C4-2B (cell line): Measurements from ENCODE around the gene KREMEN1.
"Not testable (repeated sequence)": the region's sequence is repeated elsewhere in the genome, so short reads cannot be mapped to it uniquely, and the experiment has no call there.

Experiments
- H3K27ac ChIP-seq: fragments of 450-650 bp; 2 replicates; pipeline ENCODE4 v1.5.1; 2017
- ZFX ChIP-seq: fragments of 450-650 bp; IDR thresholded peaks from 2 replicates; pipeline ENCODE4 v1.6.1; 2017
- TF ChIP-seq, protein P1 (sequence below): fragments of 450-650 bp; conservative IDR thresholded peaks from 2 replicates; pipeline ENCODE4 v1.5.1; 2017; ENCODE audit warnings: mild to moderate bottlenecking

The KREMEN1 gene

DNA sequence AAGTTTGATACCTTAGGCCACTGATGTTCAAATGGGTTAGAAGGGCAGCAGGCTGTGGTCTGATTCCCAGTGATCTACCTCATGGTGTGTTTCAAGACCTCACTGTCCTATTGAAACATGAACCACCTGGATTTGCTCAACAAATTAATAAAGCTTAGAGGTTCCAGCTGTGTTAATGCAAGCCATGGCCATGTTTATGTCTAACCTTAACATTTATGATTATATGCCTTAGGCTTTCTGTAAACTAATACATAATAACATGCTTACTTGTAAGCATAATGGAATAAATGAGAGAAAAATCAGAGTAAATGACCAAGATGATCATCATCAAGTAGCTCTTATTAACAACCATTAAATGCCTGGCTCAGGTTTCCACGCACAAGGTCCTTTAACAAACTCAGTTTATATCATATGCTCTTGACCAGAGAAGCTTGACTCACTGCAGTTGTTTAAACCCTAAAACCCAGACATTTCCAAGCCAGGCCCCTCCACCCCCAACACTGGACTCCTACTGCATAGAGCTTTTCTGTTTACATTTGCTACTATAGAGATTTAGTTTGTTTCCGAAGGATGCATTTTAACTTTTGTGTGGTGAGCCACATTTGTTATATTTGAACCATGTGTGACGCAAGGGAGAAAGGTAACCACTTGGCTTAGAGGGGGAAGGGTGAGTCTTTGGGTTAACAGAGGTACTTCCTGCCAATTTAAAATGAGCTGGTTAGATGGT, 43.7 kb downstream of the KREMEN1 start:
- TF ChIP-seq, protein P1, sequence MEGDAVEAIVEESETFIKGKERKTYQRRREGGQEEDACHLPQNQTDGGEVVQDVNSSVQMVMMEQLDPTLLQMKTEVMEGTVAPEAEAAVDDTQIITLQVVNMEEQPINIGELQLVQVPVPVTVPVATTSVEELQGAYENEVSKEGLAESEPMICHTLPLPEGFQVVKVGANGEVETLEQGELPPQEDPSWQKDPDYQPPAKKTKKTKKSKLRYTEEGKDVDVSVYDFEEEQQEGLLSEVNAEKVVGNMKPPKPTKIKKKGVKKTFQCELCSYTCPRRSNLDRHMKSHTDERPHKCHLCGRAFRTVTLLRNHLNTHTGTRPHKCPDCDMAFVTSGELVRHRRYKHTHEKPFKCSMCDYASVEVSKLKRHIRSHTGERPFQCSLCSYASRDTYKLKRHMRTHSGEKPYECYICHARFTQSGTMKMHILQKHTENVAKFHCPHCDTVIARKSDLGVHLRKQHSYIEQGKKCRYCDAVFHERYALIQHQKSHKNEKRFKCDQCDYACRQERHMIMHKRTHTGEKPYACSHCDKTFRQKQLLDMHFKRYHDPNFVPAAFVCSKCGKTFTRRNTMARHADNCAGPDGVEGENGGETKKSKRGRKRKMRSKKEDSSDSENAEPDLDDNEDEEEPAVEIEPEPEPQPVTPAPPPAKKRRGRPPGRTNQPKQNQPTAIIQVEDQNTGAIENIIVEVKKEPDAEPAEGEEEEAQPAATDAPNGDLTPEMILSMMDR: no peak
- TF ChIP-seq ZFX: no peak
- H3K27ac ChIP-seq: no peak overlapping the region

DNA sequence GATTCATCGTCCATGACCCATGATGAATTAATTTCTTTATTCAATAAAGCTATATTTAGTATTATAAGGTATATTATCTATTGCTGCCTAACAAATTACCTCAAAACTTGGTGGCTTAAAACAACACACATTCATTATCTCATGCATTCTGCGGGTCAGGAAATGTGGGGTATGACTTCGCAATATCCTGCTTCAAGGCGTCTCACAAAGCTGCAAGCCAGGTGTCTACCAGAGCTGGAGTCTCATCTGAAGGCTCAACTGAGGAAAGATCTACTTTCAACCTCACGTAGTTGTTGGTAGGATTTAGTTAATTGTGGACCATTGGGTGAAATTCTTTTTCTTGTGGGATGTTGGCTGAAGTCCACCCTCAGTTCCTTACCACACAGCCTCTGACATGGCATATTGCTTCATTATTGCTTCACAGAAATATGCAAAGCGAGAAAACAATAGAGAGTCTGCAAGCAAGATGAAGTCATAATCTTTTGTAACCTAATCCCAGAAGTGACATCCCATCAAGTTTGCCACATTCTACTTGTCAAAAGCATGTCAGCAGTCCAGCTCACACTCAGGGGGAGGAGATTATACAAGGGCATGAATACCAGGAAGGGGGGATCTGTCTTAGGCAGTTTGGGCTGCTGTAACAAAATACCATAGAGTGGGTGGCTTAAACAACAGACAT, 45.1 kb downstream of the KREMEN1 start:
- no peak for TF ChIP-seq ZFX
- TF ChIP-seq, protein P1: no peak

DNA sequence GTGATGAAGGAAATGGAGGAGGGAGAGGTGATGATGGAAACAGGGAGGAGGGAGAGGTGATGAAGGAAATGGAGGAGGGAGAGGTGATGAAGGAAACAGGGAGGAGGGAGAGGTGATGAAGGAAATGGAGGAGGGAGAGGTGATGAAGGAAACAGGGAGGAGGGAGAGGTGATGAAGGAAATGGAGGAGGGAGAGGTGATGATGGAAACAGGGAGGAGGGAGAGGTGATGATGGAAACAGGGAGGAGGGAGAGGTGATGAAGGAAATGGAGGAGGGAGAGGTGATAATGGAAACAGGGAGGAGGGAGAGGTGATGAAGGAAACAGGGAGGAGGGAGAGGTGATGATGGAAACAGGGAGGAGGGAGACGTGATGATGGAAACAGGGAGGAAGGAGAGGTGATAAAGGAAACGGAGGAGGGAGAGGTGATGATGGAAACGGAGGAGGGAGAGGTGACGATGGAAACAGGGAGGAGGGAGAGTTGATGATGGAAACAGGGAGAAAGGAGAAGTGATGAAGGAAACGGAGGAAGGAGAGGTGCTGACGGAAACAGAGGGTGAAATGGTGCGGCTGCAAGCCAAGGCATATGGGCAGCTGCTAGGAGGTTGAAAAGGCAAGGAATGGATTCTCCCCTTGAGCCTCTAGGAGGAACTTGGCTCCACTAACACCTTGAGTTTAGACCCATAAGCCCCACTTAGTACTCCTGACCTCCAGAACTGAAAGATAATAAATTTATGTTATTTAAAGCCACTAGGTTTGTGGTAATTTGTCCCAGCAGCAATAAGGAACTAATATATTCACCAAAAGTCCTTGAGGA, 47.5 kb downstream of the KREMEN1 start:
- H3K27ac ChIP-seq: not testable (repeated sequence)

More for the DNA sequence above, 45.1 kb downstream of the KREMEN1 start:
- no peak overlapping the region for H3K27ac ChIP-seq

DNA sequence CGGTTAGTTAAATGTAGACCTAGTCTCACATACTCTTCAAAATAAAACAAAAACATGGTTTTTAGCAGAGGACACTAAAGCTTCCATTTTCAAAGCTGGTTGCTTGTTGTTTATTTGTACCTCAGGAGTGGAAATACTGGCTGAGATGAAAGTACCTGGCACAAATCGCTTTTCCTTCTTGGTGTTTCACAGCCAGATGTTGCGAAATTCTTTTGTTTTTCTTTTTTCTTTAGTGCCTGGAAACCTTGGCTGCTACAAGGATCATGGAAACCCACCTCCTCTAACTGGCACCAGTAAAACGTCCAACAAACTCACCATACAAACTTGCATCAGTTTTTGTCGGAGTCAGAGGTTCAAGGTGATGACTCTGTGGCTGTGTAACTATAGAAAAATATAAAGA, 48.3 kb downstream of the KREMEN1 start:
- TF ChIP-seq ZFX: no peak
- TF ChIP-seq, protein P1: no peak
- no peak overlapping the region for H3K27ac ChIP-seq

DNA sequence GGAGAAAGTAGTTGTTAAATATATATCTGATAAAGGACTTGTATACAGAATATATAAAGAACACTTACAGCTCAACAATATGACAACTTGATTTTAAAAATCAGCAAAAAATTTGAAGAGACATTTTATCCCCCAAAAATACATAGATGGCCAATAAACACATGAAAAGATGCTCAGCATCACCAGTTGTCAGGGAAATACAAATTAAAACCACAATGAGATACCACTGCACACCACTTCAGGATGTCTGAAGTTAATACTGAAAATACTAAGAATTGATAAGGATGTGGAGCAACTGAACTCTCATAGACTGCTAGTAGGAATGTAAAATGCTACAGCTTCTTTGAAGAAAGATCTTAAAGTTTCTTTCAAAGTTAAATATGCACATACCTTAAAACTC, 49.2 kb downstream of the KREMEN1 start:
- no peak overlapping the region for H3K27ac ChIP-seq
- TF ChIP-seq, protein P1: no peak
- TF ChIP-seq ZFX: no peak

DNA sequence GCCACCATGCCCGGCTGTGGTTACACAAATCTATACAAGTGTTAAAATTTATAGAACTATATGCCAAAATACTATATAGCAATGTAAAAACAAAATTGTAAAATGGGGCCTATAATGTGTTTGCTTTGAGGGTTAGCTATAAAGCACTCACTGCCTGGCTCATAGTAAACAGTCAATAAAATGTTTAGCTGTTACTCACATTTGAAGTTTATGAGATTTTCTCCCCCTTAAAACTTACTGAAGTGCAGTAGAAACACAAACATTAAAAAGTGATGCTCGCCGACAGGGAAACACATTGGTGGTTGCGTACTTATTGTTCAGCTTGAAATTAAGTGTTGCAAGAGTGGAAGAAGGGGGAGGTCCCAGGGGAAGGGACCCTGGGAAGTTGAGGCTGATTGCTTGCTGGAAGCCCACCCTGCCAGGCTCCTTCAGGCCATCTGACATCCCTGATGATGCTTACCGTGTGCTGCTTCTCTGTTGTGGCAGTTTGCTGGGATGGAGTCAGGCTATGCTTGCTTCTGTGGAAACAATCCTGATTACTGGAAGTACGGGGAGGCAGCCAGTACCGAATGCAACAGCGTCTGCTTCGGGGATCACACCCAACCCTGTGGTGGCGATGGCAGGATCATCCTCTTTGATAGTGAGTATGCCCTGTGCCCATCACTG, 52.1 kb downstream of the KREMEN1 start:
- H3K27ac ChIP-seq: no peak overlapping the region
- TF ChIP-seq ZFX: no peak
- TF ChIP-seq, protein P1: no peak

GRCh38 chr22:29125443-29125778, 52.6 kb downstream of the KREMEN1 start:
- TF ChIP-seq ZFX: no peak
- TF ChIP-seq, protein P1: no peak
- H3K27ac ChIP-seq: no peak overlapping the region
